ENCODE measurements around the gene STAC3. TPM values are rescaled to one million over a fixed set of nuclear protein-coding genes. Genes with fewer than 3 reads are reported as not detected.

STAC3 gene
- total RNA-seq, 1 donor from 2014 or later = 1.3 TPM

DNA sequence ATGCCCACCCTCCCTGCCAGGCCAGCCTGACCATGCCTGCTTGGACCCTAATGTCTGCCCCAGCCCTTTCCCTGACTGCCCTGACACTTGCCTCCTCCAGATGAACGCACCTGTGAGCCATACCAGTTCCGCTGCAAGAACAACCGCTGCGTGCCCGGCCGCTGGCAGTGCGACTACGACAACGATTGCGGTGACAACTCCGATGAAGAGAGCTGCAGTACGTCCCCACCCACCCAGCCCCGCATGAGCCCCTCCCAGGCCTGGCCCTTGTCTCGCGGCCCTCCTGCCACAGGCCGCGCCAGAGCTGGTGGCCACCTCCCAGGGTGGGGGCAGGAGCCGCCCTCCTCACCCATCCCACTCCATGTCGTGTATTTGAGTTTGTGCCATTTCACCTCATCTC, 48.7 kb downstream of the STAC3 start:
- H3K27ac Mint-ChIP-seq (ENCODE audit: unreplicated experiment) = no peak overlapping the region

DNA sequence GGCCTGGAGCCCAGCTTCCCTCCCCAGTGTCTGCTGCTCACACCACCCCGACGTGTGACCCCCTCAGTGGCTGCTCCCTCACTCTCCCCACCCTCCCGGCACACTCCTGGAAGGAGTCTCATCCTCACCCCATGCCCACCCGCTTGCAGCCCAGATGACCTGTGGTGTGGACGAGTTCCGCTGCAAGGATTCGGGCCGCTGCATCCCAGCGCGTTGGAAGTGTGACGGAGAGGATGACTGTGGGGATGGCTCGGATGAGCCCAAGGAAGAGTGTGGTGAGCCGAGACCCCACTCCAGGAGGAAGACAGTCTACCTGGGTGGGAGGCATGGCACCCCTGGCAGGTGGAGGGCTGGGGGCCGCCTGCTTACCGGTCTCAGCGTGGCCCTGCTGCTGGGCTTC, 49.4 kb downstream of the STAC3 start:
- H3K36me3 Mint-ChIP-seq (ENCODE audit: low read depth) = peaks cover 60% of the 10 kb centered on the region
- H3K27ac Mint-ChIP-seq (ENCODE audit: unreplicated experiment) = no peak overlapping the region
- no peak overlapping the region for H3K4me3 Mint-ChIP-seq (ENCODE audit: unreplicated experiment)
- H3K9me3 Mint-ChIP-seq (ENCODE audit: low read depth) = no peaks in the 10 kb centered on the region
- TF ChIP-seq, protein P1, sequence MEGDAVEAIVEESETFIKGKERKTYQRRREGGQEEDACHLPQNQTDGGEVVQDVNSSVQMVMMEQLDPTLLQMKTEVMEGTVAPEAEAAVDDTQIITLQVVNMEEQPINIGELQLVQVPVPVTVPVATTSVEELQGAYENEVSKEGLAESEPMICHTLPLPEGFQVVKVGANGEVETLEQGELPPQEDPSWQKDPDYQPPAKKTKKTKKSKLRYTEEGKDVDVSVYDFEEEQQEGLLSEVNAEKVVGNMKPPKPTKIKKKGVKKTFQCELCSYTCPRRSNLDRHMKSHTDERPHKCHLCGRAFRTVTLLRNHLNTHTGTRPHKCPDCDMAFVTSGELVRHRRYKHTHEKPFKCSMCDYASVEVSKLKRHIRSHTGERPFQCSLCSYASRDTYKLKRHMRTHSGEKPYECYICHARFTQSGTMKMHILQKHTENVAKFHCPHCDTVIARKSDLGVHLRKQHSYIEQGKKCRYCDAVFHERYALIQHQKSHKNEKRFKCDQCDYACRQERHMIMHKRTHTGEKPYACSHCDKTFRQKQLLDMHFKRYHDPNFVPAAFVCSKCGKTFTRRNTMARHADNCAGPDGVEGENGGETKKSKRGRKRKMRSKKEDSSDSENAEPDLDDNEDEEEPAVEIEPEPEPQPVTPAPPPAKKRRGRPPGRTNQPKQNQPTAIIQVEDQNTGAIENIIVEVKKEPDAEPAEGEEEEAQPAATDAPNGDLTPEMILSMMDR (IDR thresholded peaks at IDR 0.05) = no peak
- H3K4me1 Mint-ChIP-seq (ENCODE audit: low read depth) = no peaks in the 10 kb centered on the region
- no peak for DNase-seq (ENCODE audit: low spot score)
- H3K27me3 Mint-ChIP-seq (ENCODE audit: low read depth) = no peaks in the 10 kb centered on the region

More for the DNA sequence above, 48.7 kb downstream of the STAC3 start:
- Mint-ChIP-seq H3K4me1 (ENCODE audit: low read depth) (no peaks in the 10 kb centered on the region), H3K4me3 (ENCODE audit: unreplicated experiment) (no peak overlapping the region), H3K36me3 (ENCODE audit: low read depth) (peaks cover 56% of the 10 kb centered on the region), H3K27me3 (ENCODE audit: low read depth) (no peaks in the 10 kb centered on the region), H3K9me3 (ENCODE audit: low read depth) (no peaks in the 10 kb centered on the region)
- no peak for DNase-seq (ENCODE audit: low spot score)
- TF ChIP-seq, protein P1 (IDR thresholded peaks at IDR 0.05) = no peak

DNA sequence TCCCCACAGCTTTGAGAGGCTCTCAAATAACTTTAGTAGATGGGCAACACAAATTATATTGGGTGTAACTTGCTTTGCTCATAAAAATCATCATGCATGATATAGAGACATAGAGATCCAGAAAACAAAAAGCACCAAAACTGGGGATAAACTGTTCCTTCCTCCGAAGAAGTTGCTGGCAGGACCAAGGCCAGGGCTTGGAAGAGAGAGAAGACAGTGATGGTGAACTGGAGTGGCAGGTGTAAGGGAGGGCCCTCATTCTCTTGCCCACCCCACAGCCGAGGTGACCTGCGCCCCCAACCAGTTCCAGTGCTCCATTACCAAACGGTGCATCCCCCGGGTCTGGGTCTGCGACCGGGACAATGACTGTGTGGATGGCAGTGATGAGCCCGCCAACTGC, 49.8 kb downstream of the STAC3 start:
- peaks cover 61% of the 10 kb centered on the region for H3K36me3 Mint-ChIP-seq (ENCODE audit: low read depth)
- TF ChIP-seq, protein P1 (IDR thresholded peaks at IDR 0.05) = no peak
- DNase-seq (ENCODE audit: low spot score) = no peak
- no peaks in the 10 kb centered on the region for H3K27me3 Mint-ChIP-seq (ENCODE audit: low read depth)
- no peak overlapping the region for H3K4me3 Mint-ChIP-seq (ENCODE audit: unreplicated experiment)
- no peaks in the 10 kb centered on the region for H3K9me3 Mint-ChIP-seq (ENCODE audit: low read depth)
- H3K4me1 Mint-ChIP-seq (ENCODE audit: low read depth) = no peaks in the 10 kb centered on the region
- no peak overlapping the region for H3K27ac Mint-ChIP-seq (ENCODE audit: unreplicated experiment)

DNA sequence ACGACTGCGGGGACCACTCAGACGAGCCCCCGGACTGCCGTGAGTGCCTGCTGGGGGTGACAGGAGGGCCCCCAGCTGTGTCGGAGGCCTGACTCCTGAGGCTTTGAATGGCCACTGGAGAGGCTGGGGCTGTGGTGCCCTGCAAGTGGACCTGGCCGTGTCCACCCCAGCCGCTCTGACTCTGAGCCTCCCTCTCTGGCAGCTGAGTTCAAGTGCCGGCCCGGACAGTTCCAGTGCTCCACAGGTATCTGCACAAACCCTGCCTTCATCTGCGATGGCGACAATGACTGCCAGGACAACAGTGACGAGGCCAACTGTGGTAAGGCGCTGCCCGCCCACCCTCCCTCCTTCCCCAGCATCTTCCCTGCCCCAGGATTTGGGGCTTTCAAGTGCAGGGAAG, 50.5 kb downstream of the STAC3 start:
- no peaks in the 10 kb centered on the region for H3K4me1 Mint-ChIP-seq (ENCODE audit: low read depth)
- no peak overlapping the region for H3K27ac Mint-ChIP-seq (ENCODE audit: unreplicated experiment)
- TF ChIP-seq, protein P1 (IDR thresholded peaks at IDR 0.05) = no peak
- no peaks in the 10 kb centered on the region for H3K9me3 Mint-ChIP-seq (ENCODE audit: low read depth)
- peaks cover 62% of the 10 kb centered on the region for H3K36me3 Mint-ChIP-seq (ENCODE audit: low read depth)
- no peak overlapping the region for H3K4me3 Mint-ChIP-seq (ENCODE audit: unreplicated experiment)
- H3K27me3 Mint-ChIP-seq (ENCODE audit: low read depth) = no peaks in the 10 kb centered on the region
- no peak for DNase-seq (ENCODE audit: low spot score)

DNA sequence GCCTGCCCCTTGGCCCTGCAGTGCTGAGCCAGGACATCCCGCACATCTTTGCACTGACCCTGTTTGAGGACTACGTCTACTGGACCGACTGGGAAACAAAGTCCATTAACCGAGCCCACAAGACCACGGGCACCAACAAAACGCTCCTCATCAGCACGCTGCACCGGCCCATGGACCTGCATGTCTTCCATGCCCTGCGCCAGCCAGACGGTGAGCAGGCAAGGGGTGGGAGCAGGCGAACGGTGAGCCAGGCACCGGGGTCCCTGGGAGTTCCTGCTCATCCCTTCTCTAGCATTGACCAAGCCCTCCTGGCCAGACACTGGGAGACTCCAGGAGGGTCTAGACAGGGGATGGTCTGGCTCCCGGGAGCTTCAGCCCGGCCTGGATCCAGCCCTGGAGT, 51.8 kb downstream of the STAC3 start:
- no peaks in the 10 kb centered on the region for H3K9me3 Mint-ChIP-seq (ENCODE audit: low read depth)
- TF ChIP-seq, protein P1 (IDR thresholded peaks at IDR 0.05) = no peak

More for the DNA sequence above, 51.8 kb downstream of the STAC3 start:
- H3K4me1 Mint-ChIP-seq (ENCODE audit: low read depth) = no peaks in the 10 kb centered on the region
- peaks cover 64% of the 10 kb centered on the region for H3K36me3 Mint-ChIP-seq (ENCODE audit: low read depth)
- no peak overlapping the region for H3K4me3 Mint-ChIP-seq (ENCODE audit: unreplicated experiment)
- no peaks in the 10 kb centered on the region for H3K27me3 Mint-ChIP-seq (ENCODE audit: low read depth)
- no peak overlapping the region for H3K27ac Mint-ChIP-seq (ENCODE audit: unreplicated experiment)
- DNase-seq (ENCODE audit: low spot score) = no peak
